Fibroblast of villous mesenchyme (primary cell): Measurements from ENCODE around the gene EYS. TPM values are rescaled to one million over a fixed set of nuclear protein-coding genes. Genes with fewer than 3 reads are reported as not detected.

Experiments used
- DNase-seq: peaks from one replicate; pipeline ENCODE4 v3.0.0-alpha.2; 2010; ENCODE audit warnings: low read depth
- H3K4me3 ChIP-seq: 2 replicates; pipeline ENCODE4 v1.5.1; 2011; ENCODE audit warnings: low read depth, mild to moderate bottlenecking, low read length
- CTCF ChIP-seq: IDR thresholded peaks from 2 replicates; pipeline ENCODE4 v1.5.1; 2012; ENCODE audit warnings: low read depth, mild to moderate bottlenecking, low read length; ENCODE audit not compliant: insufficient read depth
- total RNA-seq: library from RNA; depleted of rRNA; stranded (reverse); fragments of >200 nt; gene quantifications from 2 replicates; pipeline ENCODE4 v1.2.3, GENCODE V29; 2012

The EYS gene
- total RNA-seq, 1 donor: under 0.01 TPM

- no peak for DNase-seq
- H3K4me3 ChIP-seq: no peak overlapping the region
- TF ChIP-seq CTCF: no peak
Measured at GRCh38 chr6:63824722-63825121, 1882.3 kb downstream of the EYS start.

GRCh38 chr6:63821442-63821841, 1885.6 kb downstream of the EYS start:
- DNase-seq: no peak
- TF ChIP-seq CTCF: no peak
- H3K4me3 ChIP-seq: no peak overlapping the region

- no peak overlapping the region for H3K4me3 ChIP-seq
- peak; percentile 48 for DNase-seq
- TF ChIP-seq CTCF: no peak
Measured at GRCh38 chr6:63819831-63820230, 1887.2 kb downstream of the EYS start.

GRCh38 chr6:63817492-63818050, 1889.5 kb downstream of the EYS start:
- DNase-seq: peak; percentile 51
- no peak for TF ChIP-seq CTCF
- no peak overlapping the region for H3K4me3 ChIP-seq

- peak; percentile 33 for DNase-seq
- H3K4me3 ChIP-seq: no peak overlapping the region
- peak; percentile 44 for TF ChIP-seq CTCF
Measured at GRCh38 chr6:63816982-63817436, 1890.0 kb downstream of the EYS start.

- no peak overlapping the region for H3K4me3 ChIP-seq
- no peak for TF ChIP-seq CTCF
- peak; percentile 53 for DNase-seq
Measured at GRCh38 chr6:63816401-63816981, 1890.5 kb downstream of the EYS start.

- DNase-seq: no peak
Measured at GRCh38 chr6:63814459-63814858, 1892.6 kb downstream of the EYS start.

More at GRCh38 chr6:63814459-63814858, 1892.6 kb downstream of the EYS start:
- no peak overlapping the region for H3K4me3 ChIP-seq
- no peak for TF ChIP-seq CTCF
